Glomerular endothelial cell (primary cell): Measurements from ENCODE around the gene SPAG17. TPM values are rescaled to one million over a fixed set of nuclear protein-coding genes. Genes with fewer than 3 reads are reported as not detected.
A peak's percentile ranks its signal among the peaks of the same experiment; 100 is the strongest.

Source experiments
- DNase-seq: peaks from one replicate; pipeline ENCODE4 v3.0.0-alpha.2; 2011; ENCODE audit warnings: low read depth, low spot score; ENCODE audit errors: extremely low read depth
- total RNA-seq: library from RNA; depleted of rRNA; stranded (reverse); fragments of >200 nt; gene quantifications from 2 replicates; pipeline ENCODE4 v1.2.3, GENCODE V29; 2015

Gene SPAG17
- total RNA-seq, 1 donor from 2014 or later = 0.12 TPM

- DNase-seq = no peak
Observed at GRCh38 chr1:118169016-118169415, 16.0 kb downstream of the SPAG17 start.

- no peak for DNase-seq
Observed at GRCh38 chr1:118160806-118161205, 24.2 kb downstream of the SPAG17 start.

GRCh38 chr1:118159569-118159968 lies 25.5 kb downstream of the SPAG17 start:
- DNase-seq = no peak

DNA sequence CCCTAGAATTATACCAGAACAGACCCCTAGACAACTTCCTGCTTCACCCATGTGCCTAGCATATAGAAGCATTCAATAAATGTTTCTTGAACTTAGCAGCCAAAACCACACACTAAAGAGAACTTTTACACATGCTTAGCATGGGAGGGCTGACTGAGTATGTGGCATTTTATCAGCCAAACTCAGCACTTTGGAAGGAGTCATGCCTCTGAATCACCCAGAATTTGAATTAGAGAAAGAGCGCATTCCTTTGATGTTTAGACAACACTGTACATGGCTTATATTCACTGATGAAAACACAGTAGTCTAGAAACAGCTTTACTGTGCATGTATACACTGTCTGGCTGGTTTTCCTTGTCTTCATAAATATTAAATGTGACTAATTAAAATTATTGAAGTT lies 26.1 kb downstream of the SPAG17 start:
- no peak for DNase-seq

- DNase-seq = no peak
Observed at GRCh38 chr1:118157506-118157905, 27.5 kb downstream of the SPAG17 start.

GRCh38 chr1:118155106-118155505 lies 29.9 kb downstream of the SPAG17 start:
- DNase-seq = no peak

DNA sequence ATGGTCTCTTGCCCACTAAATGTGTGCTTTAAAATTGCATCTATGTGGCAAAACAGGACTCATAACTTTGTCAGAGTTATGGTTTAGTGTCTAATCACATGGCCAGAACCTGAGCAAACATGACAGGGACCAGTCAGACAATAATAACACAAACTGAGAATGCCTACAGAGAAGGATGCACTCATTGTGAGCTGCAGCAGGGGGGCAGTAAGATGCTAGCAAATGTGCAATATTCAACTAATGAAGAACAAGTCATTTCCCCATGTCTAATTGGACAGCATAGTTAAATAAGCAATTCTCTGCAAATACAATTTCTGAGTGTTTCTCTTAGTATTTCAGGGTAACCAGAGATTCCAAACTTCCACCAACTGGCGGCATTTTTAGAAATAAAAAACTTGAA lies 30.8 kb downstream of the SPAG17 start:
- no peak for DNase-seq

DNA sequence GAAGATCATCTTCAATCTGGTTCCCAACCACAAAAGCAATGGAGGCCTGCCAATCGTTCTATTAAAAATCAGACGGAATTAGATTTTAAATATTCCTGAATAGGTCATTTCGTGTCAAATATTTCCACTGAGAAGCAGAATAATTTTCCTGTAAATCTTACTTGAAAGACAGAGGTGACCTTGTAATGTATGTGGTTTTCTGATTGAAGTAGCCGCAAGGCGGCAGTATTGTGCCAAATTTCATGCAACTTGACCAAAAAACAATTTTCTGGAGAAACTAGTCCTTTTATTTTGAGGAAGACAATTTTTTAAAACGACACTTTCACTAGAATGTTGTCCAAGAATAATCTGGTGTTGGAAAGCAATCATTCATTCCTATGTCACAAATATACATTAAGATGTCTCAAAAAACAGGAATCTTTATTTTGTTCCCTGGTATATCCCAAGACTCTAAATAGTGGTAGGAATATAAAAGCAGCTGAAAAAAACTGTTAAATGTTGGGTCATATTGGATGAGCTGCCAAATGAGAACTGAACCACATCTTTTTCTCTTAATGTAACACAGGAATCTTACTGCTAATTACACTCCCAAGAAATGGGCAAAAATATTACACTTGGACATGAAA lies 33.6 kb downstream of the SPAG17 start:
- DNase-seq = peak; percentile 42

DNA sequence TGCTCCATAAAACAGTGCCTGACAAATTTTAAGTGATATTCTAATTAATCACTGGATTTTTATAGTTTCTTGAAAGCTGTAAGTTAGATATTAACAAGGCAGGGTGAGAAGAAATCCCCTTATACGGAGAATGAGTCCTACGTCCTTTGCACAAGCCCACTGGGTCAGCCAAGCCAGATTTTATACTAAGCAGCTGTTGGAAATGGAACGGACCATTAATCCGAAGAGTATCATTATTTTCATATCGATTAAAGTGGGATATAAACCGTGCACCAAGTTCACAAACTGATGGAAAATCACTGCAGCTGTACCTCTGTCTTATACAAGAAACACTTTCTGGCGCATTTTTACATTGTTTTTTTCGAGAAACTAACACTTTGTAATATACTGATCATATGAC lies 35.2 kb downstream of the SPAG17 start:
- no peak for DNase-seq

GRCh38 chr1:118148034-118148433 lies 37.0 kb downstream of the SPAG17 start:
- DNase-seq = no peak

GRCh38 chr1:118147522-118147921 lies 37.5 kb downstream of the SPAG17 start:
- no peak for DNase-seq

DNA sequence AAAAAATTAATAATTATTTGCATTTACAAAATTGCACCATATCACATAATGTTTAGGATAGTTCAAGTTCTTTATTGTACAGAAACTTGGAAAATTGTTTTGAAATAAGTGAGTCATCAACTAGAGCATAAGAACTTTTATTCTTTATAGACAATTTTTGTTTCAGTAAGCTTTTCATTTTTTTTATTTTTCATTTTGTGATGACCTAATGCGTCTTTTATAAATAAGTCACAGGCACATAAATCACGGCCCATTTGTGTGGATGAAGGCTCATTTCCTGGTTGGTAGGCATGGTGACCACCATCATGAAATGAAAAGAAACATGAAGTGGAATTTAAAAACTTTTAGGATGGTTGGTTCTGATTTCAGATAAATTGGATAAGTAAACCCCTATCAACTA lies 39.3 kb downstream of the SPAG17 start:
- no peak for DNase-seq

DNA sequence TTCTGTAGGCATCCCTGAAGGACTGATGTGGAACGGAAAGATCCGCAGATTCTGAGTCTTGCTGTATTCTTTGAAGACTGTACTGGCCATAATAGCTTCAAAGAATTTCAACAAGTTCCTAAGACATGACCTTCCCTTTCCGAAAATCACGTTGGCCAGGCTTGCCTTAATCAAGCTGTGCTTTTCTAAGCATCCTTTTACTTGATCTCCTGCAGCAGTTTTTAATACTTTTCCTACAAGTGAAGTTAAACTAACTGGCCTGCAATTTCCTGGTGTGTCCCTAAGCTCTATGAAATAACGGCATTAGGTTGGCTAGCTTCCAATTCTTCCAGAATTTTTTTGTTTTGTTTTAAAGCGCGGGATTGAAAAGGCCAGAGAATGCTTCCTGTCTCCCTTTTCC lies 40.3 kb downstream of the SPAG17 start:
- peak; percentile 3 for DNase-seq

- no peak for DNase-seq
Observed at GRCh38 chr1:118143831-118144230, 41.2 kb downstream of the SPAG17 start.

GRCh38 chr1:118143121-118143520 lies 41.9 kb downstream of the SPAG17 start:
- no peak for DNase-seq

DNA sequence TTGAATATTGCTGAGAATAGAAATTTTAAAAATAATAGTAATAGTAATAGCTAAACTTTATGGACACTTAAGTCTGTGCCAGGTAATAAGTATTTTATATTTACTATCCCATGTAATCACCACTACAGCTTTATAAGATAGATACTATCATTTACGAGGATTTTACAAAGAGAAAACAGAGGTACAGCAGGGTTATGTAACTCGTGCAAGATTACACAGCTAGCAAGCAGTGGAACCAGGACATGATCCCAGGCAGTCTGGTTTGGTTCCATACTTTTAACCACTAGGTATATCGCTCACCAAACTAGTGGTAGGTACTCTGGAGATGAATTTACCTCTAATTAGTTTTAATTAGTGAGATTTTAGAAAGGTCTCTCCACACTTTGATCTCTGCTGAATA lies 42.5 kb downstream of the SPAG17 start:
- DNase-seq = no peak

GRCh38 chr1:118137900-118138299 lies 47.1 kb downstream of the SPAG17 start:
- DNase-seq = no peak

DNA sequence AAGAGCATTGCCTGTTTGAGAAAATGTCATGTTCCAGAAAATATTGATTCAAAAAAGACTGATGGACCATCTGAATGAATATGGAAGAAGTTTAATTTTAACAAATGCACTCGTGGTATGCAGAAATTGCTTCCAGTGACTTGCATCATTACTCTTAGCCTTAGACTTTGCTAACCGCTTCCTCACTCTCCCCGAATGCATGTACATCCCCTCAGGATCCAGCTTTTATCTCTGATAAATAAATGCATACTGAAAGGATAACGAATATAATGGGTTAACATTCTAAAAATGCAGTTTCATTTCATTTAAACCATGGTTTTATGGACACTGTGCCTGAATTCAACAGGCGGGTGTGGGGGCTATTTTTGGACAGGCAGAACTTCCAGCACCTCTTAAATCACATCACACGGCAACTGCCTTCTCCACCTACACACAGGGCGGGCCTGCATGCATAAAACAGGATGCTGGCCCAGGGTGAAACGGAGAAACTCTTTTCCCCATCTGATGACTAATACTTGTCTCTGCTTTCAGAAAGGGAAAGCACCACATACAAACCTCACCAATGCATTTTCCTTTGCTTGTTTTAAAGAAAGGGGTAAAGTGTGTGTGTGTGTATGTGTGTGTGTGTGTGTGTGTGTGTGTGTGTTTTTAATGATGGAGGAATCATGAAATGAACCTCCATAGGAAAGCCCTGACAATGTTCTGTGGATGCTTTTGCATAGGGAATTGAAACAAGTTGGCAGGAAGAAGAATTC lies 48.7 kb downstream of the SPAG17 start:
- no peak for DNase-seq

DNA sequence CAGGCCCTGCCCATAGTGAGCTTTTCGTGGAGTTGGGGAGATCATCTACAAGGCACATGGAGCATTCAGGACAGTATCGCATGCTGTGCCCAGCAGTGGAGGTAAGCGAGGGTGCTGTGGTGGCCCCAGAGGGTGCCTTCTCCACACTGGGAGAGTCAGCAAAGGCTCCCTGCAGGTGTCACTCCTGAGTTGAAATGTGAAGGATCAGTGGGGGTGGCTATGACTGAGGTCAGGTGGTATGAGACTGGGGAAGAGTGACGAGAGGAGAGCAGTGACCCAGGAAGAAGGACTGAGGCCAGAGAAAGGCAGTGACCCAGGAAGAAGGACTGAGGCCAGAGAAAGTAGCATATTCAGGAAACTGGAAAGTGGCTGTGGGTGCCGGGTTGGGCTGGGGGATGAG lies 53.0 kb downstream of the SPAG17 start:
- DNase-seq = no peak

DNA sequence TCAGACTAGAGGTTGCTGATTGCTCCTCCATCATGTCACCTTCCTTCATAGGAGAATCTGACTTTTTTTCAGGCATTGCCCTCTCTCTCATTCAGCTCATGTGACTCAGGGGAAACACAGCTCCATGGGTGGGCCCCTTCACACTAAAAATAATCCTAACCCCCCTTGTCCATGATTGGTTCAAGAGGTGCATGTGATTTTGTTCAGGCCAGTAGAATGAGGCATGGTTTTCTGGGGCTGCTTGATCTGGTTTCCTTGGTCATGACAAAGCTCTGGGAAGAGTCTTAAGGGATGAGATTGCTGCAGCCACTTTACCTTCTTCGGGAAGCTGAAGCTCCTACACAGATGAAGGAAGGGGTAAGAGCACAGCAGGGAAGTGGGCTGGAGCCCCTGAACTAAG lies 56.3 kb downstream of the SPAG17 start:
- DNase-seq = no peak

GRCh38 chr1:118124064-118124463 lies 61.0 kb downstream of the SPAG17 start:
- no peak for DNase-seq

GRCh38 chr1:118123116-118123839 lies 61.8 kb downstream of the SPAG17 start:
- DNase-seq = no peak
